GM23338 (cell line): ENCODE data around the gene SSB. TPM values are rescaled to one million over a fixed set of nuclear protein-coding genes. Genes with fewer than 3 reads are reported as not detected.

Source experiments
- ATAC-seq: fragments of 200-7000 bp; cut with Tn5 transposase; 3 replicates; pipeline ENCODE4 v1.9.1; 2020
- DNase-seq: peaks from one replicate; pipeline ENCODE4 v3.0.0-alpha.2; 2015; ENCODE audit warnings: low spot score
- H2AFZ ChIP-seq: fragments of 200-600 bp; sonication (generic); 2 replicates; pipeline ENCODE4 v1.8.0; 2016; ENCODE audit warnings: antibody characterized with exemption, mild to moderate bottlenecking, moderate library complexity
- H3F3A ChIP-seq: fragments of 200-600 bp; sonication (generic); replicated peaks from 2 replicates; pipeline ENCODE4 v1.8.0; 2017; ENCODE audit warnings: antibody characterized with exemption, mixed run types, low read depth
- H3K27ac ChIP-seq: fragments of 200-600 bp; sonication (generic); 2 replicates; pipeline ENCODE4 v1.6.1; 2016; ENCODE audit warnings: low read depth
- H3K27me3 ChIP-seq: fragments of 200-600 bp; sonication (generic); 2 replicates; pipeline ENCODE4 v1.8.0; 2016; ENCODE audit warnings: mild to moderate bottlenecking, mixed run types, moderate library complexity; ENCODE audit not compliant: insufficient read depth
- H3K36me3 ChIP-seq: fragments of 200-600 bp; sonication (generic); 2 replicates; pipeline ENCODE4 v1.8.0; 2016; ENCODE audit warnings: mild to moderate bottlenecking; ENCODE audit not compliant: insufficient read depth
- H3K4me1 ChIP-seq: fragments of 200-600 bp; sonication (generic); 2 replicates; pipeline ENCODE4 v1.8.0; 2016; ENCODE audit warnings: mild to moderate bottlenecking, moderate library complexity; ENCODE audit not compliant: insufficient read depth
- H3K4me2 ChIP-seq: fragments of 200-600 bp; sonication (generic); 2 replicates; pipeline ENCODE4 v1.7.1; 2017; ENCODE audit warnings: mixed run types
- H3K4me3 ChIP-seq: fragments of 200-600 bp; sonication (generic); 2 replicates; pipeline ENCODE4 v1.6.1; 2016; ENCODE audit warnings: mixed run types
- H3K79me2 ChIP-seq: fragments of 200-600 bp; sonication (generic); replicated peaks from 2 replicates; pipeline ENCODE4 v1.8.0; 2017; ENCODE audit warnings: mild to moderate bottlenecking; ENCODE audit not compliant: insufficient read depth
- H3K9me2 ChIP-seq: fragments of 200-600 bp; sonication (generic); 2 replicates; pipeline ENCODE4 v1.8.0; 2017; ENCODE audit not compliant: insufficient read depth
- H4K20me1 ChIP-seq: fragments of 200-600 bp; sonication (generic); replicated peaks from 2 replicates; pipeline ENCODE4 v1.8.0; 2017; ENCODE audit warnings: mild to moderate bottlenecking; ENCODE audit not compliant: insufficient read depth
- H3K27ac Mint-ChIP-seq: 2 replicates; pipeline ENCODE4 v1.8.0; 2020; ENCODE audit warnings: inconsistent platforms, mild to moderate bottlenecking, moderate library complexity, mixed read lengths
- H3K27me3 Mint-ChIP-seq: 3 replicates; pipeline ENCODE4 v1.8.0; 2022; ENCODE audit warnings: low read depth, mild to moderate bottlenecking, moderate library complexity, mixed read lengths, inconsistent platforms; ENCODE audit not compliant: insufficient read depth, poor library complexity
- H3K36me3 Mint-ChIP-seq: 3 replicates; pipeline ENCODE4 v1.8.0; 2021; ENCODE audit warnings: low read depth, mild to moderate bottlenecking, inconsistent platforms, moderate library complexity, mixed read lengths
- H3K4me1 Mint-ChIP-seq: 3 replicates; pipeline ENCODE4 v1.8.0; 2020; ENCODE audit warnings: mild to moderate bottlenecking, inconsistent platforms, mixed read lengths
- H3K4me3 Mint-ChIP-seq: 3 replicates; pipeline ENCODE4 v1.8.0; 2021; ENCODE audit warnings: moderate library complexity, mild to moderate bottlenecking, inconsistent platforms, mixed read lengths
- H3K9me3 Mint-ChIP-seq: 3 replicates; pipeline ENCODE4 v1.8.0; 2020; ENCODE audit warnings: moderate library complexity, mild to moderate bottlenecking, inconsistent platforms, mixed read lengths
- CREB1 ChIP-seq: fragments of 250-450 bp; sonication (Bioruptor Pico); IDR thresholded peaks from 2 replicates; pipeline ENCODE4 v1.5.0; 2020; ENCODE audit warnings: low read depth, mild to moderate bottlenecking, moderate library complexity
- CTCF ChIP-seq, 2 experiments: fragments of 200-600 bp in 1 of 2; sonication (generic) in 1 of 2; conservative IDR thresholded peaks; 2 replicates each; pipeline versions ENCODE4 v1.5.1 to v1.6.1; 2016 to 2017; ENCODE audit warnings: antibody characterized with exemption in 2 of 2, low read depth in 2 of 2, mild to moderate bottlenecking in 2 of 2, moderate library complexity in 1 of 2
- ETS1 ChIP-seq: IDR thresholded peaks from 2 replicates; pipeline ENCODE4 v1.6.1; 2016; ENCODE audit warnings: antibody characterized with exemption
- EZH2 ChIP-seq: fragments of 200-600 bp; sonication (generic); IDR thresholded peaks from one replicate; pipeline ENCODE4 v1.8.0; 2017; ENCODE audit warnings: antibody characterized with exemption, mild to moderate bottlenecking, low read depth; ENCODE audit not compliant: unreplicated experiment
- EZH2phosphoT487 ChIP-seq: fragments of 200-600 bp; sonication (generic); IDR thresholded peaks from one replicate; pipeline ENCODE4 v1.8.1; 2018; ENCODE audit warnings: antibody characterized with exemption; ENCODE audit not compliant: unreplicated experiment
- JUNB ChIP-seq: IDR thresholded peaks from one replicate; pipeline ENCODE4 v1.6.1; 2016; ENCODE audit warnings: antibody characterized with exemption; ENCODE audit not compliant: unreplicated experiment
- NANOG ChIP-seq: IDR thresholded peaks from 2 replicates; pipeline ENCODE4 v1.6.1; 2016; ENCODE audit warnings: antibody characterized with exemption, borderline replicate concordance
- POLR2AphosphoS5 ChIP-seq: IDR thresholded peaks from 2 replicates; pipeline ENCODE4 v1.6.1; 2016; ENCODE audit warnings: antibody characterized with exemption, low read depth
- REST ChIP-seq: IDR thresholded peaks from one replicate; pipeline ENCODE4 v1.6.1; 2018; ENCODE audit warnings: antibody characterized with exemption; ENCODE audit not compliant: unreplicated experiment
- STAT1 ChIP-seq: IDR thresholded peaks from one replicate; pipeline ENCODE4 v1.6.1; 2016; ENCODE audit warnings: antibody characterized with exemption; ENCODE audit not compliant: unreplicated experiment
- ZNF114 ChIP-seq: fragments of 250-450 bp; sonication (Bioruptor Pico); IDR thresholded peaks from 2 replicates; pipeline ENCODE4 v1.5.0; 2020; ENCODE audit warnings: mild to moderate bottlenecking, moderate library complexity
- ZNF331 ChIP-seq: fragments of 250-450 bp; sonication (Bioruptor Pico); IDR thresholded peaks from 2 replicates; pipeline ENCODE4 v1.5.0; 2020; ENCODE audit warnings: low read depth, mild to moderate bottlenecking, moderate library complexity
- ZNF462 ChIP-seq: fragments of 250-450 bp; sonication (Bioruptor Pico); IDR thresholded peaks from 2 replicates; pipeline ENCODE4 v1.5.0; 2020; ENCODE audit warnings: mild to moderate bottlenecking, moderate library complexity
- polyA plus RNA-seq: library from polyadenylated mRNA; unstranded; fragments of >200 nt; fragmentation: Nextera tagmentation; extraction: Ambion mirVana; gene quantifications from 2 replicates; pipeline ENCODE4 v1.2.1, GENCODE V29; 2016
- total RNA-seq: library from RNA; depleted of rRNA; stranded (reverse); fragments of >200 nt; shearing (Covaris generic); gene quantifications from 2 replicates; pipeline ENCODE4 v1.2.3, GENCODE V29; 2014

Gene SSB
- total and polyA plus RNA-seq, 2 experiments from 2014 or later, result 246 to 1,104 TPM

GRCh38 chr2:169795181-169795580, 3.5 kb upstream of the SSB start (continued):
- no peak for TF ChIP-seq CREB1 (CRISPR knock-in tag)
- no peak for TF ChIP-seq ZNF462
- TF ChIP-seq EZH2phosphoT487, result no peak
- TF ChIP-seq NANOG, result no peak
- no peak for TF ChIP-seq ZNF114

- H3K9me2 ChIP-seq, result no peaks in the 10 kb centered on the region
- H3K27me3 ChIP-seq, result no peaks in the 10 kb centered on the region
- Mint-ChIP-seq H3K36me3 (peaks cover 11% of the 10 kb centered on the region; the same call in 2 of the 3 replicates), H3K9me3 (peaks cover 3% of the 10 kb centered on the region; the same call in 1 of the 3 replicates), H3K4me1 (peaks cover 16% of the 10 kb centered on the region), H3K27ac (no peak overlapping the region), H3K4me3 (no peak overlapping the region), H3K27me3 (no peaks in the 10 kb centered on the region)
- H2AFZ ChIP-seq, result no peak overlapping the region
- no peak overlapping the region for H3K4me3 ChIP-seq
- H4K20me1 ChIP-seq, result peaks cover 11% of the 10 kb centered on the region
- DNase-seq (no peak), ATAC-seq (no peak)
- 0 out of 2 replicates have a peak, but pooled peaks cover 3% of the 10 kb centered on the region for H3F3A ChIP-seq
- peaks cover 14% of the 10 kb centered on the region for H3K4me1 ChIP-seq
- H3K79me2 ChIP-seq, result peaks cover 27% of the 10 kb centered on the region
- no peak overlapping the region for H3K27ac ChIP-seq
- peaks cover 10% of the 10 kb centered on the region; the same call in 1 of the 2 replicates for H3K36me3 ChIP-seq
- H3K4me2 ChIP-seq, result no peak overlapping the region
- TF ChIP-seq CREB1 (CRISPR knock-in tag) (no peak), POLR2AphosphoS5 (no peak), NANOG (no peak), ETS1 (no peak), EZH2phosphoT487 (no peak), ZNF114 (no peak), EZH2 (no peak), STAT1 (no peak), ZNF331 (CRISPR knock-in tag) (no peak), JUNB (no peak), REST (no peak), CTCF (conservative IDR thresholded peaks at IDR 0.05; ENCODE audit: low read depth in 2 of 2) (no peak)
These were observed 2.2 kb upstream of the SSB start for GRCh38 chr2:169796441-169796840.
